HPDE6-E6E7 (cell line): ENCODE measurements around the gene MYBPC1.

Source experiments
- DNase-seq: peaks from one replicate; pipeline ENCODE4 v3.0.0; 2011; ENCODE audit warnings: missing footprints; ENCODE audit errors: extremely low spot score

Gene MYBPC1

GRCh38 chr12:101694986-101695385, 100.2 kb downstream of the MYBPC1 start:
- DNase-seq: no peak

- DNase-seq: peak; percentile 5
Measured at GRCh38 chr12:101695706-101696105, 100.9 kb downstream of the MYBPC1 start.

DNA sequence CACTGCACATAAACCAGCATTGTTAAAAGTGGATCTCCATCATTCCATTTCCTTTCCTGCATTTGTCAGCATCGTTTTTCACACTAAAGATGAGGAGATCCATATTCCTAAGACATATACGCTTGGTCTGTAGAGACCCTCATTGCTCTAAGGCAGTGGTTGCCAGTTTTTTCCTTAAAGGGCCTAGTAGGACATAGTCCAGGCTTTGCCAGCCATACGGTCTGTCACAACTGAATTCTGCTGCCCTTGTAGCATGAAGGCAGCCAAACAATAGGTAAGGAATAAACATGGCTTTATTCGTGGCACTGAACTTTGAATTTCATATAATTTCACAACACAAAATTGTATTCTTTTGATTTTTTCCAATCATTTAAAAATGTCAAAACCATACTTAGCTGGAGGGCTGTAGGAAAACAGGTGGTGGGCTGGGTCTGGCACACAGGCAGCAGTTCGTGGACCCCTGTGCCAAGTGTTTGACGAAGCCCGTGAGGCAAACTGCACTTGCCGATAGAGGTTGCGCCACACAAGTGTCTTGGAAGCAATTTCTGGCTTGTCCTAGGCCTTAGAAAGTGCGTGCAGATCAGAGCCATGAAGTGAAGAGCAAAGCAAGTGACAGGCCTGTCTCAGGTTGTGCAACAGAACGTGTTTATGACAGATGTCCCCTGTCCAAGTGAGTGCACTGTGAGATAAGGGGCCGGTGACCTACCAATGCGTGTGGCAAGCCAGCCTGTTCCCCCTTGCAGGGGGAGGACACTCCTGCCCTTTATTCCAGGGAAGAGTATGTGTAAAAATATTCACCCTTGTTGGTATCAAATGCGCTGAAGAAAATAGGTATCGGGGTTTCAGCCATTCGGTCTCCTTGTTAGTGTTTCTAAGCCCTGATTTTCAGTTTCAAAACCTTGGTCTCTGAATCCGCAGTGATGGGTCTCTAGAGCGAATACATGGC, 101.8 kb downstream of the MYBPC1 start:
- DNase-seq: no peak

DNA sequence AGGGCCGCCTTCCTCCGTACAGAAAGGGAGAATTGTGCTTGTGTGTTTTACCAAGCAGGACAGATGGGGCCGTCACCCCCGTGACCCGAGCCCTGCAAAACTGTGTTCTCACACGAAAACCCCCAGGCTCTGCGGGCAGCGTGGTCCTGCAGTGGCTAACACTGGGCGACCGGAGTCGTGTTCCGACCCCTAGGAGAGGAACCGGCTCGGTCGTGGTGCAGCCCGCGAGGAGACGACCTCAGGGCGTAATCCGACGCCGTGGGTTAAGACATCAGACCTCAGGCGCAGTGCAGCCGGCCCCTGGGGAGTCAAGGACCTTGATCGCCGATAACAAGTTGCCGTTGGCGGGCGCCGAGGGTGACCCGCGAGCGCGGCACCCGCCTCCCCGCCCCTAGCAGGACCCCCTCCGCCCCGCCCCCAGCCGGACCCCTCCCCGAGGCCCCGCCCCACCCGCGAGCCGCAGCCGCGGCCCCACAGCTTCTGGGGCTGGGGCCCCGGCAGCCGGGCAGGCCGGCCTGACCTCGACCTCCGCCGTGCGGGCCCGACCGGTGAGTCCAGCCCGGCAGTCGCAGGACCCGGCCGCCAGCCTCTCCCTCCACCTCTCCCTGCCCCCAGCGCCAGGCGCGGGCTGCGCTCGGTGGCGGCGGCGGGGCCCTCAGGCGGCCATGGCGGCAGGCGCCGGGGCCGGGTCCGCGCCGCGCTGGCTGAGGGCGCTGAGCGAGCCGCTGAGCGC, 102.6 kb downstream of the MYBPC1 start, which contains the start of gene CHPT1:
Gene CHPT1, plus strand, starts transcription at position 444 of the 733 bp plus-strand sequence. Its CDS starts 222 bp downstream, at position 666.
- DNase-seq: peak; percentile 32

DNA sequence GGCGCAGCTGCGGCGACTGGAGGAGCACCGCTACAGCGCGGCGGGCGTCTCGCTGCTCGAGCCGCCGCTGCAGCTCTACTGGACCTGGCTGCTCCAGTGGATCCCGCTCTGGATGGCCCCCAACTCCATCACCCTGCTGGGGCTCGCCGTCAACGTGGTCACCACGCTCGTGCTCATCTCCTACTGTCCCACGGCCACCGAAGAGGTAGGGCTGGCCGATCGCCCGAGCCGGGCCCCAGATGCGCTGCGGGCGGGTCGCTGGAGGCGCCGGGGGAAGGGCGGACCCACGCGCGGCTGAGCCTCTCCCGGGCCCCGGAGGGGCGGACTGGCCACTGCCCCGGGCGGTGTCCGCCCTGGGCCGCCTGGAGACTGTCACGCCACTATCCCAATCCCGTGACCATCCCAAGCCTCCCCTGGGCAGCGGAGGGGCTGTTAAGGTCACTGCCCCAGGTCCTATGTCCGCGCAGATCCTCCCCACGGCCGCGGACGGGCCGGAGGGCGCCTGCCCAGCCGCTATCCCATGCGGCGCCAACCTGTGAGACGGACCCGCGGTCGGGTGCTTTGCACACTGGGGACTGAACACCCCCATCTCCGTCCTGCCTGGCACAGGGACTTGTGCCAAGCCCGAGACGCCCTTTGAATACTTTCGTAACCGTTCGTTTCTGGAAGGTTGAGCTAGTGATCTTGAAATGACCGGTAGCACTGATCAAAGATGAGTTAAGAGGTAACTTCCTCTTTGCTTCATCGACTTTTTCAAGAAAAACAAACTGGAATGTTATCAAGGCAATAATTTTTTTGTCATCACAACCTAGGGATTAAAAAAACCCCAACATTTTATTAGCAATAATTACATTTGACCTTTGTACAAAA, 103.4 kb downstream of the MYBPC1 start:
- DNase-seq: no peak

DNA sequence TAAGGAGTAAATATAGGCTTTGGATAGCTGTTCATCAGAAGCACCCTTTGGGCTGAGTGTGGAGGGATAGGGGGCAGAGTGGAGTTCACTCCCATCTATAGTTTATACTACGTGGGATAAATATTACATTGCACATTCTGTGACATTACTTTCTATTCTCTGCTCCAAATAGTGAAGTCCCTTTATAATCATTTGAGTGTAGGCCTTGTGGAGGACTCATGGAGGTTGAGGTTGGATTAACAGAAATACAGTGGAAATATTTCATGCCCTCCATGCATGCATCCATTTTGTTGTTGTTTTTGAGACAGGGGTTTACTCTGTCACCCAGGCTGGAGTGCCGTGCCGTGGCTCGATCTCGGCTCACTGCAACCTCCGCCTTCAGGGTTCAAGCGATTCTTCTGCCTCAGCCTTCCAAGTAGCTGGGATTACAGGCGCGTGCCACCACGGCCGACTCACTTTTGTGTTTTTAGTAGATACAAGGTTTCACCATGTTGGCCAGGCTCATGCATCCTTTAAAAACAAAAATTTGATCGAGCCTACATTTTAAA, 104.1 kb downstream of the MYBPC1 start:
- DNase-seq: no peak

- DNase-seq: no peak
Measured at GRCh38 chr12:101700299-101700820, 105.6 kb downstream of the MYBPC1 start.

DNA sequence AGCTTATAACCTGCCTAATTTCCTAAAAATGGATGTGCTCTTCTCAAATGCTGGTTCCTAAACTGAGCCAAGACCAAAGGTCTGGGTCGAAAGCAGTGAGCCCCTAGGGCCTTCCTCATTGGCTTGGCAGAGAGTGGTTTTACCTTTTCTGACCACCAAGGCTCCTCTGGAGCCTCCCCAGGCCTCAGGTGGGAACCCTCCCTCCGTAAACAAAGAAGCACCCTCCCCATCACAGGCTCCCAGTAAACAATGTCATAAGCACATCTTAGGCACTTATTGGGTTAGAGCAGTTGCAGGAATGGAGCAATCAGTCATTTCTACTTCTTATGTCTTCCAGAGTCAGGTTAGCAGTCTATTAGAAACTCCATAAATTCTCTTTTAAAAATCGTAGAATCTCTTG, 108.7 kb downstream of the MYBPC1 start:
- DNase-seq: no peak

DNA sequence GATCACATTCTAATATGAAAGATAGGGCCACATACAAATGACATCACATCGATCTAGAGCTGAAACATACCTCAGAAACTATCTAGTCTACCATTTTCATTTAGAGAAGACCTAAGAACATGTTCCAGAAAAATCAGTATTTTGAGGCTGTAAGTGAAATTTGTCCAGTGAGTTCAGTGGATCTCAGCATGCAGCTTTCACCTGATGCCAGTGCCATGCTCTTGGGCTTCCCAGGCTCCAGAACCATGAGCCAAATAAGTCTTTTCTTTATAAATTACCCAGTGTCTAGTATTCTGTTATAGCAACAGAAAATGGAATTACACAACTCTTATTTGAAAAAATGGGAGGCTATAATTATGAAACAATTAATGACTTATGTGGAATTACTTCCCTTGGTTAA, 111.6 kb downstream of the MYBPC1 start:
- no peak for DNase-seq

- no peak for DNase-seq
Measured at GRCh38 chr12:101707131-101707782, 112.5 kb downstream of the MYBPC1 start.

DNA sequence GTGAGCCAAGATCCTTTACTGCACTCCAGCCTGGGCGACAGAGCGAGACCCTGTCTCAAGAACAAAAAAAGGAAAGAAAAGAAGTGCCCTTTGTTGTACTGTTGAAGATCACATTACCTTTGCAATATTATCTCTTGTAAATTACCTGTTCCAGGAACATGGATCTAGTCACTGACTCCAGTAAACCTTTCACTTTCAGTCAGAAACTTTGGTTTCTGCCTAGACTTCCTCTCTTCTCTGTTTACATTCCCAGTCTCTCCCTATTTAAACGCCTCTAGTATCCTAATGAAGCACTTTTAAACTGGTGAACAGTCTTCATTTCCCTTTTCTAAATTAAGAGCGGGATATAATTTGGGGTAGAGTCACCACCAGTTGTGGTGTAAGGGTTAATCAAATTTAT, 115.5 kb downstream of the MYBPC1 start:
- no peak for DNase-seq

DNA sequence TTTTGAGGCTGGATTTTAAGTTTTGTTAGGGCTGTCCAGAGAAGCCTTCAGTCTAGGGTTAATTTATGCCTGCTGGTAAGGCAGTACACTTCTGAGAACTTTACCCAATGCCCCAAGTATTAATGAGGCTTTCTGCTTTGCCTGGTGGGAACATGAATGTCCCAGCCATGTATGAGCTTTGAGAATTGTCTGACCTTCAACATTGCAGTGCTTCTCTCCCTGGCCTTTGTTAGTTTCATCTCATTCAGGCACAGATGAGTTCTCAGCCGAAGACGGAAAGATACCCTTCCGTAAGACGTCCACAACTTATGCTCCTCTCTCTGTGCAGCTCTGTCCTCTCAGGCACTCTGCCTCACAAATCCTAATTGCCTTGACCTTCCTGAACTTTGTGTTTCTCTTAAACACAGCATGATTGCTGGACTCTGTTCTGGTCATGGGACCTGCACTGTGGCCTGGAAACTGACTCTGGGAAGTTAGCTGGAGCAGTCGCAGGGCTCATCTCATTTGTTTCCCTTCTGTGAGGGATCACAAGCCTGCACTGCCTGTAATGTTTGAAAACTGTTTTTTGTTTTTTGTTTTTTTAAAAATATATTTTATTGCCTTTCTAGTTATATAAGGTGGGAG, 118.4 kb downstream of the MYBPC1 start:
- DNase-seq: no peak

DNA sequence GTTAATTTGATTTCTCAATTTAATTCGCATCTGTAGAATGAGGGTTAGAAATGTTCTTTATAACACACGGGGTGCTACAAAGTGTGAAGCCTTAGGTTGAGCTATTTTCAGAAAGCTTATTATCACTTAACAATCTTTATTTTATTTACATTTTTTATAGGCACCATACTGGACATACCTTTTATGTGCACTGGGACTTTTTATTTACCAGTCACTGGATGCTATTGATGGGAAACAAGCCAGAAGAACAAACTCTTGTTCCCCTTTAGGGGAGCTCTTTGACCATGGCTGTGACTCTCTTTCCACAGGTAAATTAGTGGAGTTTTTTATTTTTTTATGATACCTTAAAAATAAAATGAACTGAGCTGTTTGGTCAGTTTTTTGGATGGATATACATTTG, 119.2 kb downstream of the MYBPC1 start:
- no peak for DNase-seq

- DNase-seq: no peak
Measured at GRCh38 chr12:101714877-101715444, 120.2 kb downstream of the MYBPC1 start.

DNA sequence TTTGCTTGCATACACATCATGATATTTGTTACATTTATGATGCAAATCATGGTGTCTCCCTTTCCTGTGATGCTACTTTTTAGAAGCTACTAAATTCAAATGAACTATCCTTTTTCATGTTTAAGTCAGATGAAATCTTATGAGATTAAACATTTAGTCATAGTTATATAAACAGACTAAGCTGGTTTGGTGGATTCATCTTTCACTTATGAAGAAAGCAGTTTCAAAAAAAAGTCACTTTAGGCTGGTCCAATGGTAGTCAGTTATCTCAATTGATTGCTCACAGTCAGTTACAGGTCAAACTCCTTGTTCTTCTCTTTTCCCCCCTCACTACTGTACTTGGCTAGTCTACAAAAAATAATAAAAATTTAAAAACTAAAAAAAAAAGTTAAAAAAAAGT, 124.8 kb downstream of the MYBPC1 start:
- DNase-seq: no peak

DNA sequence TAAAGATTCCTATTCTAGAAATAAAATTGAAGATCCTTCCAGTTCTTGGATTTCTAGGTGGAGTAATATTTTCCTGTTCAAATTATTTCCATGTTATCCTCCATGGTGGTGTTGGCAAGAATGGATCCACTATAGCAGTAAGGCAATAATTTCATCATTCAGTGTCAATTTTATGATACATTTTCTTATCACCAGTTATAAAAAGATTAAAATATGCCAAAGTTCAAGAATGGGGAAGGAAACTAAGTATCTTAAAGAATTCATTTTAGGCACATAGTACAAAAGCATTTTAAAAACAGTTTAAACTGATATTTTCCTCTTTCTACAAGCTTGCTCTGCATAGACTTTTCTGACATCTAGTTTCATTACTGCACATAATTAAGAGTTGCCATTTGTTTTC, 125.3 kb downstream of the MYBPC1 start:
- no peak for DNase-seq

DNA sequence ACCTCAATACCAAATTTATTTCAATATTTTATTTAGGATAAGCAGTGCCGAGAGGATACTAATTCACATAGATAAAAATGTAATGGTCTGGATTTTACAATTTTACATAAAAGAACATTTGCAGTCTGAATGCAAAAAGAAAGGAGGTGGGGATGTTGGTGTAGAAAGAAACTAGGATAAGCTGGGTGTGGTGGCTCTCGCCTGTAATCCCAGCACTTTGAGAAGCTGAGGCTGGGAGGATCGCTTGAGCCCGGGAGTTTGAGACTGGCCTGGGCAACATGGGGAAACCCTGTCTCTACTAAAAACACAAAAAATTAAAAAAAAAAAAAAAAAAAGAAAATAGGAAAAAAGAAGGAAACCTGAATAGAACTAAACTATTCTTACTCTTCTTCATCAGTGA, 127.6 kb downstream of the MYBPC1 start:
- DNase-seq: no peak

DNA sequence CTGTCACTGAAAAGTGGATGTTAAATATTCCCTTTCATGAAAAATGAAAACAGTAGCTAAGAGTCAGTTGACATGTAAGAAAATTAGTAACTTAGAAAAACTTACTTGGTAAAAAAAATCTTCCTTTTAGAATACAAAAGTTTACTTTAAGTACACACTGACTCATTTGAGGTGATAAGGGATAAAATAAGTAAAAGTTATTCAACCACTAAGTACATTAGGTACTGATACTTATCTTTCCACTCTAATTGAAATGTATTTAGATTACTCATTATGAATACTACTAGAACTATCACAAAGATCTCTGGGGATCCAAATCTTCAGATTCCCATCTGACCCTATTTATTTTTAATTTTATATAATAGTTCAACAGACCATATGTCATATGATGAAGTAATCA, 132.3 kb downstream of the MYBPC1 start:
- DNase-seq: no peak

GRCh38 chr12:101729842-101730241, 135.1 kb downstream of the MYBPC1 start:
- no peak for DNase-seq

GRCh38 chr12:101732318-101732717, 137.5 kb downstream of the MYBPC1 start:
- no peak for DNase-seq
